ENCODE results near the gene SCAI.
"Not testable (repeated sequence)": the region's sequence is repeated elsewhere in the genome, so short reads cannot be mapped to it uniquely, and the experiment has no call there.

The SCAI gene

GRCh38 chr9:125143377-125144090, at the start of gene SCAI:
Gene SCAI, minus strand, starts transcription at chr9:125143528. Its CDS starts 91 bp downstream, at chr9:125143437.
- peak; percentile 99 for DNase-seq (ENCODE audit: low spot score)

- no peak for DNase-seq (ENCODE audit: low spot score)
These were observed 47.1 kb upstream of the SCAI start for GRCh38 chr9:125190361-125190801.

GRCh38 chr9:125189361-125190289, 46.3 kb upstream of the SCAI start, which contains the start of gene PPP6C:
Gene PPP6C, minus strand, starts transcription at chr9:125189803. Its CDS starts 85 bp downstream, at chr9:125189718.
- DNase-seq (ENCODE audit: low spot score) = peak; percentile 98

GRCh38 chr9:125189011-125189360, 45.7 kb upstream of the SCAI start:
- DNase-seq (ENCODE audit: low spot score) = no peak

- DNase-seq (ENCODE audit: low spot score) = no peak
These were observed 40.2 kb upstream of the SCAI start for GRCh38 chr9:125183561-125183960.

GRCh38 chr9:125183054-125183453, 39.7 kb upstream of the SCAI start:
- DNase-seq (ENCODE audit: low spot score) = no peak

GRCh38 chr9:125181756-125182155, 38.4 kb upstream of the SCAI start:
- DNase-seq (ENCODE audit: low spot score) = not testable (repeated sequence)

GRCh38 chr9:125180876-125181275, 37.5 kb upstream of the SCAI start:
- DNase-seq (ENCODE audit: low spot score) = no peak

GRCh38 chr9:125179776-125180175, 36.4 kb upstream of the SCAI start:
- not testable (repeated sequence) for DNase-seq (ENCODE audit: low spot score)

GRCh38 chr9:125177888-125178287, 34.6 kb upstream of the SCAI start:
- no peak for DNase-seq (ENCODE audit: low spot score)

GRCh38 chr9:125176636-125177035, 33.3 kb upstream of the SCAI start:
- DNase-seq (ENCODE audit: low spot score) = no peak

GRCh38 chr9:125172031-125172755, 28.9 kb upstream of the SCAI start:
- no peak for DNase-seq (ENCODE audit: low spot score)

GRCh38 chr9:125169895-125170294, 26.6 kb upstream of the SCAI start:
- DNase-seq (ENCODE audit: low spot score) = no peak

- no peak for DNase-seq (ENCODE audit: low spot score)
These were observed 23.4 kb upstream of the SCAI start for GRCh38 chr9:125166762-125167161.

GRCh38 chr9:125162891-125163290, 19.6 kb upstream of the SCAI start:
- not testable (repeated sequence) for DNase-seq (ENCODE audit: low spot score)

- no peak for DNase-seq (ENCODE audit: low spot score)
These were observed 18.1 kb upstream of the SCAI start for GRCh38 chr9:125161284-125161918.

GRCh38 chr9:125160750-125161149, 17.4 kb upstream of the SCAI start:
- DNase-seq (ENCODE audit: low spot score) = no peak

GRCh38 chr9:125156551-125156950, 13.2 kb upstream of the SCAI start:
- no peak for DNase-seq (ENCODE audit: low spot score)

- DNase-seq (ENCODE audit: low spot score) = no peak
These were observed 10.5 kb upstream of the SCAI start for GRCh38 chr9:125153712-125154367.

- DNase-seq (ENCODE audit: low spot score) = no peak
These were observed 8.4 kb upstream of the SCAI start for GRCh38 chr9:125151730-125152129.

All from ecto neural progenitor cell (in vitro differentiated cells).